Middle frontal gyrus (tissue), 1 donor: ENCODE results near the gene NCLN.
"Not testable (repeated sequence)": the region's sequence is repeated elsewhere in the genome, so short reads cannot be mapped to it uniquely, and the experiment has no call there.

Experiments used
- DNase-seq: peaks from one replicate; pipeline ENCODE4 v3.0.0-alpha.2; 2015; ENCODE audit warnings: low spot score; ENCODE audit errors: extremely low spot score

The NCLN gene

GRCh38 chr19:3154957-3155736, 30.6 kb upstream of the NCLN start:
- DNase-seq: no peak

GRCh38 chr19:3157096-3157845, 28.5 kb upstream of the NCLN start:
- DNase-seq: no peak

- no peak for DNase-seq
Observed at GRCh38 chr19:3159565-3159964, 26.2 kb upstream of the NCLN start.

GRCh38 chr19:3160219-3160618, 25.5 kb upstream of the NCLN start:
- DNase-seq: no peak

GRCh38 chr19:3161453-3161852, 24.3 kb upstream of the NCLN start:
- DNase-seq: no peak

- no peak for DNase-seq
Observed at GRCh38 chr19:3162418-3163229, 23.1 kb upstream of the NCLN start.

- DNase-seq: peak; percentile 33
Observed at GRCh38 chr19:3163230-3163886, 22.4 kb upstream of the NCLN start.

GRCh38 chr19:3163943-3164342, 21.8 kb upstream of the NCLN start:
- DNase-seq: no peak

- no peak for DNase-seq
Observed at GRCh38 chr19:3167533-3168272, 18.0 kb upstream of the NCLN start.

- DNase-seq: no peak
Observed at GRCh38 chr19:3171894-3172672, 13.6 kb upstream of the NCLN start.

- DNase-seq: not testable (repeated sequence)
Observed at GRCh38 chr19:3172673-3173000, 13.1 kb upstream of the NCLN start.

- no peak for DNase-seq
Observed at GRCh38 chr19:3175781-3176714, 9.7 kb upstream of the NCLN start.

GRCh38 chr19:3176715-3177501, 8.8 kb upstream of the NCLN start:
- DNase-seq: no peak

- DNase-seq: no peak
Observed at GRCh38 chr19:3178377-3178972, 7.3 kb upstream of the NCLN start, which contains the start of gene S1PR4. Gene S1PR4 (plus strand): TSS chr19:3178769. CDS start chr19:3178793, 24 bp downstream.

GRCh38 chr19:3178973-3179738, 6.6 kb upstream of the NCLN start:
- no peak for DNase-seq

GRCh38 chr19:3179739-3180293, 5.9 kb upstream of the NCLN start:
- no peak for DNase-seq
